Lower leg skin (tissue), 3 donors: ENCODE measurements around the gene CACNB2.

Source experiments
- POLR2A ChIP-seq, 2 donors: fragments of 450-650 bp; IDR thresholded peaks; one replicate each; pipeline ENCODE4 v1.6.1; 2016 to 2017; ENCODE audit warnings: antibody characterized with exemption in 2 of 2, mild to moderate bottlenecking in 1 of 2, moderate library complexity in 1 of 2
- TF ChIP-seq, protein P1 (sequence below), 3 donors: fragments of 450-650 bp; IDR thresholded peaks; one replicate each; pipeline ENCODE4 v1.5.1; 2016; ENCODE audit warnings: antibody characterized with exemption in 3 of 3, mild to moderate bottlenecking in 3 of 3, moderate library complexity in 2 of 3

DNA sequence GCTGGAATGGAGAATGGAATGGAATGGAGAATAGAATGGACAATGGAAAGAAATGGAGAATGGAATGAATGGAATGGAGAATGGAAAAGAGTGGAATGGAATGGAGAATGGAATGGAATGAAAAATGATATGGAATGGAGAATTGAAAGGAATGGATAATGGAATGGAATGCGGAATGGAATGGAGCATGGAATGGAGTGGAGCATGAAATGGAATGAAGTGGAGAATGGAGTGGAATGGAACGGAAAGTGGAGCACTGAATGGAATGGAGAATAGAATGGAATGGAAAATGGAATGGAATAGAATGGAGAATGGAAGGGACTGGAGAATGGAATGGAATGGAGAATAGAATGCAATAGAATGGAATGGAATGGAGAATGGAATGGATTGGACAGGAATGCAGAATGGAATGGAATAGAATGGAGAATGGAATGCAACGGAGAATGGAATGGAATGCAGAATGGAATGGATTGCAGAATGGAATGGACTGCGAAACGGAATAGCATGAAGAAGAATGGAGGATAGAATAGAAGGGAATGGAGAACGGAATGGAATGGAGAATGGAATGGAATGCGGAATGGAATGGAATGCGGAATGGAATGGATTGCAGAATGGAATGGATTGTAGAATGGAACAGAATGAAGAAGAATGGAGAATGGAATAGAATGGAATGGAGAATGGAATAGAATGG is 421.8 kb downstream of the CACNB2 start:
- TF ChIP-seq, protein P1, sequence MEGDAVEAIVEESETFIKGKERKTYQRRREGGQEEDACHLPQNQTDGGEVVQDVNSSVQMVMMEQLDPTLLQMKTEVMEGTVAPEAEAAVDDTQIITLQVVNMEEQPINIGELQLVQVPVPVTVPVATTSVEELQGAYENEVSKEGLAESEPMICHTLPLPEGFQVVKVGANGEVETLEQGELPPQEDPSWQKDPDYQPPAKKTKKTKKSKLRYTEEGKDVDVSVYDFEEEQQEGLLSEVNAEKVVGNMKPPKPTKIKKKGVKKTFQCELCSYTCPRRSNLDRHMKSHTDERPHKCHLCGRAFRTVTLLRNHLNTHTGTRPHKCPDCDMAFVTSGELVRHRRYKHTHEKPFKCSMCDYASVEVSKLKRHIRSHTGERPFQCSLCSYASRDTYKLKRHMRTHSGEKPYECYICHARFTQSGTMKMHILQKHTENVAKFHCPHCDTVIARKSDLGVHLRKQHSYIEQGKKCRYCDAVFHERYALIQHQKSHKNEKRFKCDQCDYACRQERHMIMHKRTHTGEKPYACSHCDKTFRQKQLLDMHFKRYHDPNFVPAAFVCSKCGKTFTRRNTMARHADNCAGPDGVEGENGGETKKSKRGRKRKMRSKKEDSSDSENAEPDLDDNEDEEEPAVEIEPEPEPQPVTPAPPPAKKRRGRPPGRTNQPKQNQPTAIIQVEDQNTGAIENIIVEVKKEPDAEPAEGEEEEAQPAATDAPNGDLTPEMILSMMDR (IDR thresholded peaks at IDR 0.05) = no peak
- no peak for TF ChIP-seq POLR2A (IDR thresholded peaks at IDR 0.05)
